Activated CD8-positive, alpha-beta memory T cell treated with anti-CD3 and anti-CD28 coated beads, Interleukin-2, amount 50 U/mL, for 24 hours (primary cell): ENCODE measurements around the gene ATP9A.
"Not testable (repeated sequence)": the region's sequence is repeated elsewhere in the genome, so short reads cannot be mapped to it uniquely, and the experiment has no call there.

ENCODE experiments used
- DNase-seq: peaks from one replicate; pipeline ENCODE4 v3.0.0-alpha.2; 2020; ENCODE audit errors: extremely low read depth

The ATP9A gene

GRCh38 chr20:51791626-51792025 lies 23.4 kb upstream of the ATP9A start:
- DNase-seq, result no peak

GRCh38 chr20:51790256-51790655 lies 22.1 kb upstream of the ATP9A start:
- no peak for DNase-seq

GRCh38 chr20:51789434-51789833 lies 21.2 kb upstream of the ATP9A start:
- DNase-seq, result no peak

GRCh38 chr20:51788822-51789221 lies 20.6 kb upstream of the ATP9A start:
- DNase-seq, result no peak

- no peak for DNase-seq
These were observed 16.1 kb upstream of the ATP9A start for GRCh38 chr20:51784299-51784698.

- not testable (repeated sequence) for DNase-seq
These were observed 10.1 kb upstream of the ATP9A start for GRCh38 chr20:51778229-51778759.

GRCh38 chr20:51775241-51775640 lies 7.1 kb upstream of the ATP9A start:
- no peak for DNase-seq

- DNase-seq, result no peak
These were observed 4.0 kb upstream of the ATP9A start for GRCh38 chr20:51772236-51772635.

- DNase-seq, result no peak
These were observed 1.9 kb upstream of the ATP9A start for GRCh38 chr20:51769976-51770615.

GRCh38 chr20:51768759-51769517 lies 748 bp upstream of the ATP9A start:
- no peak for DNase-seq

- no peak for DNase-seq
These were observed 960 bp downstream of the ATP9A start for GRCh38 chr20:51766994-51767866.

GRCh38 chr20:51765381-51765780 lies 2.8 kb downstream of the ATP9A start:
- DNase-seq, result not testable (repeated sequence)

GRCh38 chr20:51763965-51764602 lies 4.1 kb downstream of the ATP9A start:
- DNase-seq, result no peak

GRCh38 chr20:51760905-51761546 lies 7.2 kb downstream of the ATP9A start:
- DNase-seq, result no peak

- DNase-seq, result no peak
These were observed 8.2 kb downstream of the ATP9A start for GRCh38 chr20:51759769-51760510.

GRCh38 chr20:51758978-51759544 lies 9.1 kb downstream of the ATP9A start:
- no peak for DNase-seq

GRCh38 chr20:51757226-51757625 lies 11.0 kb downstream of the ATP9A start:
- no peak for DNase-seq

GRCh38 chr20:51756653-51757052 lies 11.5 kb downstream of the ATP9A start:
- DNase-seq, result no peak

- DNase-seq, result not testable (repeated sequence)
These were observed 15.0 kb downstream of the ATP9A start for GRCh38 chr20:51753220-51753619.

GRCh38 chr20:51752343-51752951 lies 15.7 kb downstream of the ATP9A start:
- no peak for DNase-seq
